GM23248 (cell line): ENCODE data around the gene MT1F. TPM values are rescaled to one million over a fixed set of nuclear protein-coding genes. Genes with fewer than 3 reads are reported as not detected.
"Not testable (repeated sequence)": the region's sequence is repeated elsewhere in the genome, so short reads cannot be mapped to it uniquely, and the experiment has no call there.

ENCODE experiments used
- DNase-seq: peaks from one replicate; pipeline ENCODE4 v3.0.0-alpha.2; 2015
- H2AFZ ChIP-seq: fragments of 200-600 bp; sonication (generic); 2 replicates; pipeline ENCODE4 v1.6.1; 2016; ENCODE audit warnings: antibody characterized with exemption
- H3F3A ChIP-seq: fragments of 200-600 bp; sonication (generic); 2 replicates; pipeline ENCODE4 v1.6.1; 2016; ENCODE audit warnings: mild to moderate bottlenecking, antibody characterized with exemption, mixed run types; ENCODE audit not compliant: insufficient read depth
- H3K27ac ChIP-seq: fragments of 200-600 bp; sonication (generic); 2 replicates; pipeline ENCODE4 v1.5.1; 2016; ENCODE audit warnings: mild to moderate bottlenecking
- H3K27me3 ChIP-seq: fragments of 200-600 bp; sonication (generic); replicated peaks from 2 replicates; pipeline ENCODE4 v1.6.1; 2016; ENCODE audit warnings: mild to moderate bottlenecking; ENCODE audit not compliant: insufficient read depth
- H3K36me3 ChIP-seq: fragments of 200-600 bp; sonication (generic); 2 replicates; pipeline ENCODE4 v1.6.1; 2016; ENCODE audit warnings: low read depth, mild to moderate bottlenecking
- H3K4me1 ChIP-seq: fragments of 200-600 bp; sonication (generic); 2 replicates; pipeline ENCODE4 v1.6.1; 2016; ENCODE audit warnings: mild to moderate bottlenecking; ENCODE audit not compliant: insufficient read depth
- H3K4me2 ChIP-seq: fragments of 200-600 bp; sonication (generic); one replicate; pipeline ENCODE4 v1.6.1; 2016; ENCODE audit warnings: mild to moderate bottlenecking; ENCODE audit not compliant: unreplicated experiment
- H3K4me3 ChIP-seq: fragments of 200-600 bp; sonication (generic); 2 replicates; pipeline ENCODE4 v1.5.1; 2016; ENCODE audit warnings: mild to moderate bottlenecking
- H3K79me2 ChIP-seq: fragments of 200-600 bp; sonication (generic); 2 replicates; pipeline ENCODE4 v1.6.1; 2016; ENCODE audit warnings: mild to moderate bottlenecking; ENCODE audit not compliant: insufficient read depth
- H3K9ac ChIP-seq: fragments of 200-600 bp; sonication (generic); 2 replicates; pipeline ENCODE4 v1.6.1; 2016; ENCODE audit warnings: mild to moderate bottlenecking
- H3K9me2 ChIP-seq: fragments of 200-600 bp; sonication (generic); 2 replicates; pipeline ENCODE4 v1.6.1; 2016; ENCODE audit warnings: mixed run types, mild to moderate bottlenecking, moderate library complexity; ENCODE audit not compliant: insufficient read depth
- H3K9me3 ChIP-seq: fragments of 200-600 bp; sonication (generic); one replicate; pipeline ENCODE4 v1.6.1; 2017; ENCODE audit warnings: low read depth
- H4K20me1 ChIP-seq: fragments of 200-600 bp; sonication (generic); 2 replicates; pipeline ENCODE4 v1.6.0; 2016; ENCODE audit not compliant: insufficient read depth
- EZH2 ChIP-seq: fragments of 200-600 bp; sonication (generic); IDR thresholded peaks from 2 replicates; pipeline ENCODE4 v1.6.1; 2018; ENCODE audit warnings: antibody characterized with exemption, mild to moderate bottlenecking; ENCODE audit not compliant: insufficient read depth, poor library complexity, severe bottlenecking
- EZH2phosphoT487 ChIP-seq: fragments of 200-600 bp; sonication (generic); IDR thresholded peaks from 2 replicates; pipeline ENCODE4 v1.6.1; 2018; ENCODE audit warnings: antibody characterized with exemption, moderate library complexity, mild to moderate bottlenecking, low read depth; ENCODE audit not compliant: insufficient read depth
- WGBS, 2 experiments: methylation state at CpG; one replicate each; pipeline ENCODE4 v1.1.6; 2015 to 2017; ENCODE audit warnings: low lambda C conversion rate in 2 of 2, low coverage in 1 of 2; ENCODE audit errors: missing lambda C conversion rate in 2 of 2; 5-methylcytosine and 5-hydroxymethylcytosine counted together
- in situ Hi-C: fragments of 300-500 bp; cut with MboI; formaldehyde crosslinking; loops from 2 replicates; pipeline ENCODE4 v1.15.0; 2020
- polyA plus RNA-seq: library from polyadenylated mRNA; unstranded; fragments of >200 nt; fragmentation: Nextera tagmentation; extraction: Ambion mirVana; gene quantifications from 2 replicates; pipeline ENCODE4 v1.2.1, GENCODE V29; 2016
- total RNA-seq: library from RNA; depleted of rRNA; stranded (reverse); fragments of >200 nt; shearing (Covaris generic); gene quantifications from 2 replicates; pipeline ENCODE4 v1.2.3, GENCODE V29; 2014

Gene MT1F
- total and polyA plus RNA-seq, 2 experiments from 2014 or later = 1.1 to 4.5 TPM

DNA sequence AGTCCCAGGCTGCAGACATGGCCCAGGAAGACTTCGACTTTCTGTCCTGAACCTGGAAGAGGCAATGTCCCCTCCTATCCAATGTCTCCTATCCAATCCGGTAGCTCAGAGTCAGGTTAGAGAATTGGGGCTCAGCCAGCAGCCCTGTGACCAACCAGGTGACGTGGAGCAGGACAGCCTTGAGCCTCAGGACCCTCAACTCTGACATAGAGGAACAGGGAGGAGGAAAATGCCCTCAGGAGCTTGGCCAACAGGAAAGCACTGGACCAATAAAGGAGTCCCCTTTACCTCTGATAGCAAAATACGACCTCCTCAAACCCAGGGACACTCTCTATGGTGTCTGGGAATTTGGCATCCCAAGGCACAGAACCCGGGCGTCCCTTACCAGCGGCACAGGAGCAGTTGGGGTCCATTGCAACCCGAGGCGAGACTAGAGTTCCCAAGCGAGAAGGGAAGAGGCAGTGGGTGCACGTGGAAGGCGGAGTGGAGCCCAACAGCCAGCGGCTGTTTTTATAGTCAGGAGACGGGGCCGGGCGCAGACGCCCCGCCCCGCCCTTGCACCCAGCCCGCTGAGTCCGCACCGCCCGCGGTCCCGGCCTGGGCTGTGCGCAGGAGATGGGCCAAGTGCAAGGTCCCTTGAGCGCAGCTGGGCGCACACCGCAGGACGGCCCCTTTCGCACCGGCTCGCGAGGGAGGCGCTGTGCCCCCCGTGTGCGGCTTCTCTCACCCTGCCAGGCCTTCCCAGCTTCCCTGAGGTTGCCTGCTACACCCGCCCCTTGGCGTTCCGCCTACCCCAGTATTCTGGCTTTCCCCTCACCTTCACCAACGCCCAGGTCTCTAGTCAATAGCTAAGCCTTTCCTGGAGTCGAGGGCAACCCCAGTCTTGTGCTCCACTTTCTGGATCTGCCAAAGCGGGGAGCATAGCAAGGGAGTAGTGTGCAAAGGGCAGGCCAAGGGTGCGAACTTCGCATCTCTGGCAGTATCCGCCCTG, 10.1 kb downstream of the MT1F start, which contains the start of gene MT1G:
MT1G (minus strand) TSS at position 485 of the 991 bp plus-strand sequence; CDS start at position 413, 72 bp downstream.
- Histone ChIP-seq H3K9ac (no peak within 1 kb of the TSS), H3K9me3 (no peaks in the 10 kb centered on the region), H3K79me2 (no peaks in the 10 kb centered on the region), H2AFZ (no peak within 1 kb of the TSS), H4K20me1 (no peaks in the 10 kb centered on the region), H3K9me2 (no peaks in the 10 kb centered on the region), H3K4me3 (no peak within 1 kb of the TSS), H3K27ac (no peak within 1 kb of the TSS), H3K36me3 (no peaks in the 10 kb centered on the region), H3K27me3 (peaks cover 30% of the 10 kb centered on the region), H3F3A (no peaks in the 10 kb centered on the region), H3K4me2 (peak within 1 kb of the TSS; percentile 36), H3K4me1 (no peaks in the 10 kb centered on the region)
- TF ChIP-seq EZH2 (no peak), EZH2phosphoT487 (no peak)
- in situ Hi-C loops = no loop called here
- WGBS, 2 experiments = 32 to 39% methylated on average over 33 to 37 of the region's 46 CpGs
- DNase-seq = peak; percentile 54

DNA sequence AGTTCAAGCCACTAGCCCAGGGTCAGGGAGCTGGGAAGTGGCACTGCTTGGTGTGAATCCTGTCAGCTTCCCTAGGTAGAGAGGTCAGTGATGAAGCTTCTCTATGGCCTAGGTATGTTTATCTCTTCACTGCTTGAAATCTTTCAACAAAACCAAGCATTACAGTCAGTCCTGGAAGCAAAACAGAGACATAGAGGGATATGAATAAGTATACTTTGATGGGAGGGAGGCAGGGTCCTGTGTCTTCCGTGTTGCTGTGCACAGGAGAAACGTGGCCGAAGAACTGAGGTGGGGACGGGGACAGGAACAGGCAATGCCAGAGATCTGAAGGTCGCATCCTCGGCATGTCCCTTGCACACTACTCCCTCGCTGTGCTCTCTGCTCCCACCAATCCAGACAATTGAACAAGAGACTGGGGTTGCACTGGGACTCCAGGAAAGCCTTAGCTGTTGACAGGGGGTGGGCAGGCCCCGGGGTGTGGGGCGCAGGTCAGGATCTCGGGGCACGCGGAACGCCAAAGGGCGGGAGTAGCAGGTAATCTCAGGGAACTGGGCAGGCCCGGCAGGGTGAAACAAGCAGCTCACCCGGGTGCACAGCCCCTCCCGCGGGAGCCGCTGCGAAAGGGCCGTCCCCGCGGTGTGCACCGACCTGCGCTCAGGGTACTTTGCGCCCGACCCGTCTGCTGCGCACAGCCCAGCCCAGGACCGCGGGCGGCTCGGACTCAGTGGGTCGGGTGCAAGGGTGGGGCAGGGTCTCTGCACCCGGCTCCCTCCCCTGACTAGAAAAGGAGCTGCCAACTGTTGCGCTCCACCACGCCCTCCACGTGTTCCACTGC, 11.5 kb downstream of the MT1F start, which contains the start of gene MT1H:
MT1H (plus strand) TSS at position 810 of the 835 bp plus-strand sequence. CDS start 71 bp downstream, outside the sequence.
- Histone ChIP-seq H2AFZ (no peak within 1 kb of the TSS), H3K4me2 (no peak within 1 kb of the TSS), H3K27ac (no peak within 1 kb of the TSS), H3K79me2 (no peaks in the 10 kb centered on the region), H3K9me3 (no peaks in the 10 kb centered on the region), H3K27me3 (peaks cover 30% of the 10 kb centered on the region), H3K9ac (no peak within 1 kb of the TSS), H3K4me3 (no peak within 1 kb of the TSS), H3K4me1 (no peaks in the 10 kb centered on the region), H4K20me1 (no peaks in the 10 kb centered on the region), H3K9me2 (no peaks in the 10 kb centered on the region), H3K36me3 (no peaks in the 10 kb centered on the region), H3F3A (no peaks in the 10 kb centered on the region)
- 46 to 47% methylated on average over 28 to 37 of the region's 38 CpGs for WGBS, 2 experiments
- TF ChIP-seq EZH2 = no peak
- TF ChIP-seq EZH2phosphoT487 = no peak
- in situ Hi-C loops = no loop called here
- no peak for DNase-seq

DNA sequence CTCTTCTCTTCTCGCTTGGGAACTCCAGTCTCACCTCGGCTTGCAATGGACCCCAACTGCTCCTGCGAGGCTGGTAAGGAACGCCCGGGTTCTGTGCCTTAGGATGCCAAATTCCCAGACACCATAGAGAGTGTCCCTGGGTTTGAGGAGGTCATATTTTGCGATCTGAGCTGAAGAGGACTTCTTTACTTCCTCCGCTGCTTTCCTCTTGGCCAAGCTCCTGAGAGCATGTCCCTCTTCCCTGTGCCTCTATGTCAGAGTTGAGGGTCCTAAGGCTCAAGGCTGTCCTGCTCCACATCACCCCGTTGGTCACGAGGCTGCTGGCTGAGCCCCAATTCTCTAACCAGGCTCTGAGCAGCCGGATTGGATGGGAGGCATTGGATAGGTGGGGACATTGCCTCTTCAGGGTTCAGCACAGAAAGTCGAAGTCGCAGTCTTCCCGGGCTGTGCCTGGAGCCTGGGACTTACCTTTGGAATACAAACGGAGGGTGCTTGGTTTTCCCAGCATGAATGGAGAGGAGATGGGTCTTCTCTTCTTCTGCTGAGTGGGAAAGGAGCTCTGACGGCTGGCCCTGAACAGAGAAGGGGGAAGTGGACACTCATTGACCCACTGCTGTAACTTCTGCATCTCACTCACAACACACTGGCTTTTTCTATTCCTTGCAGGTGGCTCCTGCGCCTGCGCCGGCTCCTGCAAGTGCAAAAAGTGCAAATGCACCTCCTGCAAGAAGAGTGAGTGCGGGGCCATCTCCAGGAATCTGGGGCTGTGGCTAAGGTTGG, 12.3 kb downstream of the MT1F start:
- H3K4me1 ChIP-seq = no peaks in the 10 kb centered on the region
- in situ Hi-C loops = no loop called here
- no peak overlapping the region for H3K9ac ChIP-seq
- DNase-seq = no peak
- no peaks in the 10 kb centered on the region for H3K79me2 ChIP-seq
- TF ChIP-seq EZH2phosphoT487 (no peak), EZH2 (no peak)
- no peaks in the 10 kb centered on the region for H3K9me3 ChIP-seq
- no peak overlapping the region for H3K27ac ChIP-seq
- no peak overlapping the region for H2AFZ ChIP-seq
- no peak overlapping the region for H3K4me3 ChIP-seq
- H3K4me2 ChIP-seq = no peak overlapping the region
- WGBS, 2 experiments = 55 to 65% methylated on average over 18 to 19 of the region's 19 CpGs
- no peaks in the 10 kb centered on the region for H3F3A ChIP-seq
- peaks cover 30% of the 10 kb centered on the region for H3K27me3 ChIP-seq
- no peaks in the 10 kb centered on the region for H4K20me1 ChIP-seq
- H3K9me2 ChIP-seq = no peaks in the 10 kb centered on the region
- H3K36me3 ChIP-seq = no peaks in the 10 kb centered on the region

DNA sequence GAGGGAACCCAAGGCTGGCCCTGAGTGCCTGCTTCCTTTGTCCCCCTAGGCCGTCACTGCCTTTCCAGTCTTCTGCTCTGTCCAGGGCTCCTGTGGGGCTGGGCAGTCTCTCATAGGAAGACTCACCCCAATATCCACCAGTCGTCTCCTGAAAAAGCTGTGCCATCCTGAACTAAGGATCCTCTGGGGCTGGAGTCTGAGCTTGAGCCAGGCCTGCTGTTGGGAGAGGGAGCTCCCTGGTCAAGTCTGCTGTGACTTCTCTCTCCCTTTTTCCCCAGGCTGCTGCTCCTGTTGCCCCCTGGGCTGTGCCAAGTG, 12.8 kb downstream of the MT1F start:
- H3K36me3 ChIP-seq = no peaks in the 10 kb centered on the region
- no peak for DNase-seq
- TF ChIP-seq EZH2 = no peak
- TF ChIP-seq EZH2phosphoT487 = no peak
- no peaks in the 10 kb centered on the region for H3F3A ChIP-seq
- no peaks in the 10 kb centered on the region for H4K20me1 ChIP-seq
- H3K9me3 ChIP-seq = no peaks in the 10 kb centered on the region
- H3K4me1 ChIP-seq = no peaks in the 10 kb centered on the region
- no peak overlapping the region for H3K9ac ChIP-seq
- H3K27me3 ChIP-seq = peaks cover 30% of the 10 kb centered on the region
- no peak overlapping the region for H2AFZ ChIP-seq
- no peak overlapping the region for H3K27ac ChIP-seq
- in situ Hi-C loops = no loop called here
- no peaks in the 10 kb centered on the region for H3K79me2 ChIP-seq
- no peaks in the 10 kb centered on the region for H3K9me2 ChIP-seq
- H3K4me3 ChIP-seq = no peak overlapping the region
- H3K4me2 ChIP-seq = no peak overlapping the region
- WGBS, 2 experiments = 88 to 97% methylated on average over 2 of the region's 2 CpGs

DNA sequence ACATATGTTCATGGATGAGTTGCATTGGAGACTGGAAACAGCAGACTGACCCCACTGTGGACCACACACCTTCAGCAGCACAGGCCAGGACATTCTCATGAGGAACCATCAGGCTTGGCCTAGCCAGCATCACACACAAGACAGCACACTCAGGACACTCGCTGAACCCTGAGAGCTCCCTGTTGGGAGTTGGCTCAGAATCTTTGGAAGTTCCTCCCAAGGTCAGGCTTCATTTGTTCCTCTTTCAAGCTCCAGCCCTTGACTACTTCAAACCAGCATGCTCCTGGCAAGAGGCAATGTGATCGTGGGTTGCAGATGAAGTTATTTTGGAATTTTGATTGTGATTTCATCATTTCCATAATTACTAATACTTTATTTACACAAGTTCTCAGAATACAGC, 13.9 kb downstream of the MT1F start:
- DNase-seq = peak; percentile 23
- H2AFZ ChIP-seq, H3K4me1 ChIP-seq, H3K9me2 ChIP-seq, H3K27ac ChIP-seq, H3K9ac ChIP-seq, H3K9me3 ChIP-seq, H4K20me1 ChIP-seq, H3K79me2 ChIP-seq, H3F3A ChIP-seq, H3K4me3 ChIP-seq, in situ Hi-C loops, H3K36me3 ChIP-seq, H3K4me2 ChIP-seq: not testable (repeated sequence)
- H3K27me3 ChIP-seq = peaks cover 30% of the 10 kb centered on the region
- 49 to 61% methylated on average over 2 of the region's 2 CpGs for WGBS, 2 experiments

DNA sequence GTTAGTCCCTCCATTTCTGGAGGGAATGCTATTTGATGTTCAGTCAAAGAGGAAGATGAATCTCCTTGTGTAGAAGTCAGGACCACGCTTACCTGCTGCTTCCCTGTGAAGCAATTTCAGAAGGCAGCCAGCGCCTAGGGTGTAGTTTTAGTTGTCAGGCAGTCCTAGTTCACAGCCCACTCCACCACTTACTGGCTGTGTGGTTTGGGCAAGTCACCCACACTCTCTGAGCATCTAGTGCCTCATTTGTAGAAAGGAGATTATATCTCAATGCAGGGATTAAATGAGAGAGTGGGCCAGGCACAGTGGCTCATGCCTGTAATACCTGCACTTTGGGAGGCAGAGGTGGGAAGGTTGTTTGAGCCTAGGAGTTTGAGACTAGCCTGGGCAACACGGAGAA, 14.4 kb downstream of the MT1F start:
- in situ Hi-C loops, H3K79me2 ChIP-seq, H3K9ac ChIP-seq, H3K9me3 ChIP-seq, H3K36me3 ChIP-seq, H4K20me1 ChIP-seq, H3F3A ChIP-seq, H3K4me2 ChIP-seq, H2AFZ ChIP-seq, H3K4me3 ChIP-seq, H3K27ac ChIP-seq, H3K9me2 ChIP-seq, H3K4me1 ChIP-seq, DNase-seq: not testable (repeated sequence)
- H3K27me3 ChIP-seq = peaks cover 30% of the 10 kb centered on the region
- WGBS, 2 experiments = 94% methylated on average over 3 of the region's 3 CpGs
